GM20431 (cell line): ENCODE data around the gene MKX.

Source experiments
- in situ Hi-C: fragments of 300-500 bp; cut with MseI, MboI; formaldehyde crosslinking; loops from one replicate; pipeline ENCODE4 v1.15.0; 2020; ENCODE audit warnings: low sequenced_read_pairs; ENCODE audit not compliant: unreplicated experiment

Gene MKX, protein sequence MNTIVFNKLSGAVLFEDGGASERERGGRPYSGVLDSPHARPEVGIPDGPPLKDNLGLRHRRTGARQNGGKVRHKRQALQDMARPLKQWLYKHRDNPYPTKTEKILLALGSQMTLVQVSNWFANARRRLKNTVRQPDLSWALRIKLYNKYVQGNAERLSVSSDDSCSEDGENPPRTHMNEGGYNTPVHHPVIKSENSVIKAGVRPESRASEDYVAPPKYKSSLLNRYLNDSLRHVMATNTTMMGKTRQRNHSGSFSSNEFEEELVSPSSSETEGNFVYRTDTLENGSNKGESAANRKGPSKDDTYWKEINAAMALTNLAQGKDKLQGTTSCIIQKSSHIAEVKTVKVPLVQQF

DNA sequence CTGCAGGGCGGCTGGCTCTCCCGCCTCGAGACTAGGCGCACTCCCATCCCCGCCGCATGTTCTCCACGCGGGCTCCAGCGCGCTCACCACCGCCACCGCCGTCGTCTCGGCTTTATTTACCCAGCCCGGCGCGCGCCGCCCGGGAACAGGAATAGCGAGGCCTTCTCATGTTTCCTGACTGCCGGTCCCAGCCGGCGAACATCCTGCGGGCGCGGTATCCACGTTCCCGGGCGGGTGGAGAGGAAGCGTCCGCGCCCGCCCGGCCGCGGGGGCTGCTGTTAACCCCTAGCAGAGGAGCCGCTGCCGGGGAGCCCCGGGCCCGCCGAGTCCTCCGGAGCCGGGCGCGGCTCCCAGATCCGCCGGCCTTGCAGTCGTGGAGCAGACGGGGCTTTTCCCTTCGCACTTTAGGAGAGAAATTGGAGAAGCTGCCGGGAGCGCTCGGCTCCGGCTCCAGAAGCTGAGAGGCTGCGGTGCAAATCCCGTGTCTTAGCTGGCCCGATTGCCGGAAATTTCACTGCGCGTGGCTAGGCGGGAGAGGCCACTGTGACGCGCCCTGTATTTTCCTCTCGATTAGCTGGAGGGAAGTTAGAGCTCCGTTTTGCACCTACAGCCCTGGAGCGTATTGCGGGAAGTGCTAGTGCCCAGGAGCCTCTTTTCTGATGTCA, at the start of gene MKX:
TSS of gene MKX (minus strand) at position 88 of the 665 bp plus-strand sequence. CDS start 2,404 bp downstream, outside the sequence.
- in situ Hi-C loops = no loop called here

DNA sequence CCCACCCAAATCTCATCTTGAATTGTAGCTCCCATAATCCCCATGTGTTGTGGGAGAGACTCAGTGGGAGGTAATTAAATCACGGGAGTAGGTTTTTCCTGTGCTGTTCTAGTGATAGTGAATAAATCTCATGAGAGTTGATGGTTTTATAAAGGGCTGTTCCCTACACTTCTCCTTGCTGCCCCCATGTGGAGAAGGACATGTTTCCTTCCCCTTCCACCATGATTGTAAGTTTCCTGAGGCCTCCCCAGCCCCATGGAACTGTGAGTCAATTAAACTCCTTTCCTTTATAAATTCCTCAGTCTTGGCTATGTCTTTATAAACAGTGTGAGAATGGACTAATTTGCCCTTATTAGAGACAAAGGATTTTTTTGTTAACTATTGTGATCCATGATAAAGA, 48.5 kb upstream of the MKX start:
- in situ Hi-C loops = no loop called here

DNA sequence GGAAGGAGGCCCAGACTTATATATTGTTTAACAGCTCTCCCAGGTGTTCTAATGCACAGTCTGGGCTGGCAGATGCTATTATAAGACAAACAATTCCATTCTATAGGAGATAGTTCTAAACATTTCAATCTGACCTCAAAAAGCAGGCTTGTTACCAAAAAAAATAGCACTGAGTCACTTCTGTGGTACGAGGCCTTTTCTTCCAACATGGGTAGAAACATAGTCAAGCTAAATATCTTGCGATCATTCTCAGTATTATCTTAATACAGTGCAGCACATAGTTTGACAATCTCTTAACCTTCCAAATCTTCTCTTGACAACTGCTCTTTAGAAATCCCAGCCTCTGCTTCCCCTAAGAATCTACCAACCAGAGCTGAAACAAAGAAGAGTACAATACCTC, 46.6 kb upstream of the MKX start:
- in situ Hi-C loops = no loop called here

DNA sequence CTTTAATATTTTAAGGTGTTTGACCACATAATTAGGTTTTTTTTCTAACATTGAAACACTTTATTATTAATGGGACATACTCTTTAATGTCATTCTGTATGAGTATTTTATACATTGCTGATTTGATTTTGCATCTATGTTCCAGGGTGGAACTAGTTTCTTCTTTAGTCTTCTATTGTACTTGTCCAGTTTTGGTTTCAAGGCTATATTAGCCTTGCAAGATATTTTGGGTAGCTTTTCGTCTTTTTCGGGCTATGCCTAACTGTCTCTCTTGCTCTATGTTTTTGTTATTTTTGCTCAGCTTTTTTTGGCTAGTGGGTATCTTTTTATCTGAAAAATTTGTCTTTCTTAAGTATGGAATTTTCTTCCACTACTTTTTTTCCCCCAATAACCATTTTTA, 38.7 kb upstream of the MKX start:
- in situ Hi-C loops = no loop called here

DNA sequence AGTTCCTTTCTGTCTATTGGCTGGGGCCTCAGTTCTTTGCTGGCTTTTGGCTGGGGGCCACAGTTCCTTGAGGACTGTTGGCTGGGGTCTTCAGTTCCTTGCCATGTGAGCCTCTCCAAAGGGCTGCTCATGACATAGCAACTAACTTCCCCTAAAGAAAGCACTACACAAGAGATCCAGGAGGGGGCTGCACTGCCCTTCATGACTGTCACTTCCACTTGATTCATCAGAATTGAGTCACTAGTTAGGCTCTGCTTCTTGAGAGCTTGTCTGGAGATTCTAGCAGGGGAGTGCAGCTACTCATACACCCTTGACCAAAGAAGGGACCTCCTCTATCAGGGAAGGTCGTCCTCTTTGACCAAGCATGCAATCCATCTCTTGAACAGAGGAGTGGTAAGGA, 38.0 kb upstream of the MKX start:
- in situ Hi-C loops = no loop called here

DNA sequence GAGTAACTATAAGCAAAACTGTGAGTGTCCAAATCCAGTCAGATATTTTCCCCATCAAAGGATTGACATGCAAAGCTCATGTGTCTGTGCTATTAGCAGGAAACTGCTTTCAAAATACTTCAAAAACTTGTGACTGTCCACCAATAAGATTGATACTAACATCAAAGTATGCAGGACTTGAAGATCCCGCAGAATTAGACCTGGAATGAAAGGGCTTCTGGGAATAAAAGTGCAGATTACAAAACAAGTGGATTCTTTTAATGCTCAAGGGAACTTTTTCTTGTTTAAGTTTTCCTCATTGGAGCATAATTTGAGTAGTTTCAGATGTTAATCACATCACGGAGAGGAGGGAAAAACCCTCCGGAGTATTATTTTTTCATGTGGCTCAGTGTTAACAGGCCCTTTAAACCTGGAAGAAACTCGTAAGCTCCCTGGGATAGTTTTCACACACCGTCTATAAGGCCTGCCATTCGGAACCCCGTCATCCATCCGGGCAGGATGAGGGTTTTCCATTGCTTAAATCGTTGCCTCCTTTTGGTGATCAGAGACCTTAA, 33.9 kb upstream of the MKX start:
- in situ Hi-C loops = no loop called here

DNA sequence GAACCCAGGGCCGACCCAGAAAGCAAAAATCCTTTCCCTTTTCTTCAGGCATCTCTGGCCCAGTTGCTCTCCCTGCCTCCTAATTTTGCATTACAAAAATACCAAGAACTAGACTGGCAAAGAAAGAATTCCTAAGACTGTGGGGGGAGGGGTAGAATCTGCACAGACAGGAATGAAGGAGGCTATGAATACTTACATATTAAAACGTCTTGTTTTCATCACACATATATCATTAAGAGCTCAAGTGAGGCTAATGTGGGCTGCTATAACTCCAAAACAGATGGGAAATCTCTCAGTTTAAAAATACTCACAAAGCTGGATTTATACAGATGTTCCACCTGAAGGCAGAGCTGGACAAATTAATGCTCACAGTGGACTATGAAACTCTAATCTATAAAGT, 29.2 kb upstream of the MKX start:
- in situ Hi-C loops = no loop called here

DNA sequence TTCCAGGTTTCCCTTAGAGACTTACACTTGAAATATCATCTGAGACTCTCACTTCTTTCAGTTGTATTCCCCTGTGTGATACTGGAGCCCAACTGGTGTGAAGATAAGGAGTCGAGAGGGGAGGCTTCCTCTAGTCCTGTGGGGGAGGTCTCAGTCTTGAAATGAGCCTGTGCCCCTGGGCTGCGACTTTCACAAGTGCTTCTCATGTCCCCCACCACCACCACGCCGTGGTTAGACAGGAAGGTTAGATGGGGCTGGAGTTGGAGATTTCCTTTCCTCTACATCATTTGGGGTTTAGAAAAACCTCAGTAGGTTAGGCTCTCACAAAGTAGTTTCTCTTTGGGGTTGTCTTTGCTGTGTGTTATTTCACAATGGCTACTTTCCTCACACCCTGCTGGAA, 25.6 kb upstream of the MKX start:
- in situ Hi-C loops = no loop called here

DNA sequence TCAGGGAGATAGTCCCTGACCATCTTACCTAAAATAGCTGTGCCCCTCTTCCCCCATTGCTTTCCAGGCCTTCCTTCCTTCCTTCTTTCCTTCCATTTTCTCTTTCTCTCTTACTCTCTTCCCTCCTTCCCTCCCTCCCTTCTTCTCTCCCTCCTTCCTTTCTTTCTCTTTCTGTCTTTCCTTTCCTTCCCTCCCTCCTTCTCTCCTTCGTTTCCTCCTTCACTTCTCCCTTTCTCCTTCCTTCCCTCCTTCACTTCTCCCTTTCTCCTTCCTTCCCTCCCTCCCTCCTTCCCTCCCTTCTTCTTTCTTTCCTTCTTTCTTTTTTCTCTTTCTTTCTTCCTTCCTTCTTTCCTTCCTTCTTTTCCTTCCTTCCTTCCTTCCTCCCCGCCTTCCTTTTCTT, 24.6 kb upstream of the MKX start:
- in situ Hi-C loops = no loop called here

DNA sequence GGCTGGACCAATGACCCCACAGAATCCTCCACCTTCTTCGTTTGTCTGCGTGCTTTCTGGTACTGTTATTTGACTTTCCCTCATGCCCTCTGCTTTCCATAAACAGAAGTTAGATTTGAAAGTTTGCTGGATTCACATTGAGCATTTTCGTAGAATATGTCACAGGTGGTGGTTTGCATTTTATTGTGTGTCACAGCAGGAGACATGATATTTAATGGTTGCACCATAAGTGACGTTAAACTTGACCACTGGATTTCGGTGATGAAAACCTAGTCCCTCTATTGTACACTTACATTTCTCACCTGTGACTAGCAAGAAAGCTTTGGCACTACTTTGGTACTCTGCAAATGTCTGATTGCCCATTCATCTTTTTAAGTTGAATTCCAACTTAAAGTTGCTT, 15.2 kb upstream of the MKX start:
- in situ Hi-C loops = no loop called here

DNA sequence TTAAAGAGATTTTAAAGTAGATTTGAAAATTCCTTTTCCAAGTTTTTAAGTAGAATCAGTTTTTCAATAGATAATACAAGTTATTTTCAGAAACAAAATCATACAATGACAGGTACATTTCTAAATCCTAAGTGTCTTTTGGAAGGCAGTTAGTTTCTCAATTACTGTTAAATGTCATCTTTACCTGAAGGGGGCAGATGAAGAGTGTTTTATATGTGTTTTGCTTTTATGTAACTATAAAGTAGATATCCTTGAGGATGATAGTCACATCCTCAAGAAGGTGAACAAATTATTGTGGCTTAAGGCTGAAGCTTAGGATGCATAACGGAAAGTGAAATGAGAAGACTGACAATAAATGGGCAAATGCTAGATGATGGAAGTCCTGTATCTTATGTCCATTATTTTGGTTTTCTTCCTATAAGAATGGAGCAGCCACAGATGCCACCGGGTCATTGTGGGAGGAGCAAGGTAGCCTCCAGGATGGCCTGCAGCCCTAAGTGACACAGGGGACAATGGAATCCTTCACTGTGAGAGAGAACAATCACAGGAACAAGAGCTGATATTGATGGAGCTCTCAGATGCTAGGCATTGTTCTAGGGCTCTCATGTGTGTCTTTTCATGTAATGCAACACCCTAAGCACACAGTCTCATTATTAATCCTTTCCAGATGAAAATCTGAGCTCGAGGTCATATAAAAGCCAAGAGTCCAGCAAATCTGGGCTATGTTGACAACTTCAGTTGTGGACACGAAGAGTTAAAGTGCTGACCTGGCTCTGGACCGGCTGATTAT, 14.1 kb upstream of the MKX start:
- in situ Hi-C loops = no loop called here

DNA sequence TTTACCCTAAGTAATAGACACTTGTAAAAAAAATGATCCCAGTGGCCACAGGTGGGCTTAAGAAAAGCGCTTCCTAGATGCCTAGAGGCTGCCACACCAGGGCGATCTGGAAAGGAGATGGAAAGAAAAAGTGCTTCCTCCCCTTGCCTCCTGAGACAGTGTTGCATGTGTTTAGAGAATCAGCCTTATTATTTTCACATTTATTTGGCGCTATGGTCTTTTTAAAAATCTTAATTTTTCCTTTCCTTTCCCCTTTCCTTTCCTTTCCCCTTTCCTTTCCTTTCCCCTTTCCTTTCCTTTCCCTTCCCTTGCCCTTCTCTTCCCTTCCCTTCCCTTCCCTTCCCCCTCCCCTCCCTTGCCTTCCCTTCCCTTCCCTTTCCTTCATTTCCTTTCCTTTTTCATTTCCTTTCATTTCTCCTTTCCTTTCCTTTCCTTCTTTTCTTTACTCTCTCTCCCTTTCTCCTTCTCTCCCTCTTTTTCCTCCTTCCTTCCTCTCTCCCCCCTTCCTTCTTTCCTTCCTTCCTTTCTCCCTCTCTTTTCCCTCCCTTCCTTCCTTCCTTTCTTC, 7.1 kb upstream of the MKX start:
- in situ Hi-C loops = no loop called here

DNA sequence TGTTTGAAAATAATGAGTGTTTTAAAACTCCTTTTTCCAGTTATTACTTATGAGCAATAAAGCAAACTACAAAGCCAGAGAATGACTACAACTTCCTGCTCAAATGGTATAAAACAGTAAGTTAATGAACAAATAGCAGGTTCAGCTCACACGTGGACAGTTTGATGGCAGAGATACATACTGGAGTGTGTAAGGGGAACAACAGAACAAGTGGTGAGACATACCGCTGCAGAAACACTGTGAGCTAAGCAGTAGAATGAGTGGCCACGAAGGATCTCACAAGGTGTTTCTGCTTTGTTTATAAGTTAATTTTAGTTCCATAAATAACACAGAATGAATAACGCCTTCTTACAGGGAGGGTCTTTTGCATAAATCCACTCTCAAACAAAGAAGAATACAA, 3.0 kb upstream of the MKX start:
- in situ Hi-C loops = no loop called here

DNA sequence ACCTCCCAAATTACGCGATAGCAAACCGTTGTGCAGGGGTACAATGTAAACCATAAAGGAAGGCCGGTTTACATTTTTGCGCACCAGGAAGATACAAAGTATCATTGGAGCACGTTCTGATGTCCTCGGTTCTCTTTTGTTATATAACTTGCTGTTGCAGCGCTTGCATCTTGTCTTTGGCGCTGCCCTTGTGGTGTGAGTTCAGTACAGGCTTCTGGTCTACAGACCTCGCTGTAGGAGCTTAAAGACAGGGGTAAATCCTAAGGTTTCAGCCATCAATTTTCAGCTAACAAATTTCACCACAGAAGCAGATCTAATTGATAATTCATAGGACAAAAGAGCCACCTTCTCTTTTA, 1.5 kb upstream of the MKX start:
- in situ Hi-C loops = no loop called here

DNA sequence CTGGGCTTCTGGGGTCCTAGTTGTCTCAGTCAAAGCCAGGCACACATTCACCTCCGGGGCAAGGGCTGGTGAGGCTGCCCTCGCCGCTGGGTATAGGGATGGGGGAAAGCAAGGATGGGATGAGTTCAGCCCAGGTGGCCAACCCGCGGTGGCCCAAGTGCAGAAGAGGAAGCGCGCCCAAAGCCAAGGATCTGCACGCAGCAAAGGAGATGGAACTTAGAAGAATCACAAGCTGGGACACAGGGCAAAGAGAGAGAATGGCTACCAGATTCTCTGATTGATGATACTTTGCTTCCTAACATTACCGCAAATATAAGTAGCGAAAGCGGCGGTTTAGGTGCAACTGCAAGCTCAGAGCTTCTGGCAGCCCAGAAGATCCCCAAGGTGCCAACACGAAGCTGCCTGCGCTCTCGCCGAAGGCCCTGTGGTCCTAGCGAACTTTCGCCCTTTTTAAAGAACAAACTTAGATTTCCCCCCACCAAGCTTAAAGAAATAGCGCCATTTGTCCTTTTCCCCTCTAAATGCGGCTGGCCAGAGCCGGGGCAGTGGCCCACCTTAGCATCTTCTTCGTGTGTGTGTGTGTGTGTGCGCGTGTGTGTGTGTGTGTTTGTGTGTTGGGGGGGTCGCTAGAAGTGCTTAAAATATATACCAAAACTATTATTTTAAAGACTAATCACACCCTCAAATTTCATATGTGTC, 927 bp upstream of the MKX start:
- in situ Hi-C loops = no loop called here

DNA sequence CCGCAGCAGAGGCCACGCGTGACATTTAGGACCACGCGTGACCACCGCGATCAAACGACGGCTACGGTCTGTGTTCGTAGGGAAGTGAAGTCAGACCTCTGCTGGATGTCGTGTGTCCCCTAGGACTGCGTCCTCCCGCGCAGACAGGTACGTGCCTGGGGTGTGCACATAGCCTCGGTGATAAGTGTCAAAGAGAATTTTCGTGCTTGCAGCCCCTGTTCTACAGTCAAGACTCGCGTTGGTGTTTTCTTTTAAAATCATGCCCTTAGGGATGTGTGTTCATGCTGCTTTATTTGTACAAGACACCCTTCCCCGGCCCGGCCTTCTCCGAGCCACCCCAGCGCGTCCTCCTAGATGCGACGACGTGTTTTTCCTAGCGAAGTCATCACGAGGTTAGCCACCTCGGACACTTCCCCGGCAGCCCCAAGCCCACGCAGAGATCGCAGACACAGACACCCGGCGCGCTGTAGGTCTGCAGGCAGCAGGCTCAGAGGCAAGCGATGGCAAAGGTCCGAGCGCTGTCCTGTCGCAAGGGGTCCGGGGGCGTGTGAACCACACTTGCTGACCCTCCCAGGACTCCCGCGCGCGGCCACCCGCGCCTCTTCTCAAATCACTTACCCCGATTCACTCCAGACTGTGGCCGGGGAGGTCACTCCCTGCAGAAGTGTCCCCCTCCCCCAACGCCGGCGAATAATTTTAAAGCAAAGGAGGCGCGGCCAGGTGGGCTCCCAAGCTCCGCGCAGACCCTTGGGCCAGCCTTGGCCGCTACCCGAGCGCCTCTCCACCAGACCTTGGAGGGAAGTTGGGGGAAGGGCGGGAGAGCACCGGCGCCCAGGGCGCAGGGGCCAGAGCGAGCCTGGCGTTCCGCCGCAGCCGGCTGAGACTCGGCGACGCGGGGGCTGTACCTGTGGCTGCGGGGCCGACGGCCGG, 552 bp downstream of the MKX start:
- in situ Hi-C loops = no loop called here

DNA sequence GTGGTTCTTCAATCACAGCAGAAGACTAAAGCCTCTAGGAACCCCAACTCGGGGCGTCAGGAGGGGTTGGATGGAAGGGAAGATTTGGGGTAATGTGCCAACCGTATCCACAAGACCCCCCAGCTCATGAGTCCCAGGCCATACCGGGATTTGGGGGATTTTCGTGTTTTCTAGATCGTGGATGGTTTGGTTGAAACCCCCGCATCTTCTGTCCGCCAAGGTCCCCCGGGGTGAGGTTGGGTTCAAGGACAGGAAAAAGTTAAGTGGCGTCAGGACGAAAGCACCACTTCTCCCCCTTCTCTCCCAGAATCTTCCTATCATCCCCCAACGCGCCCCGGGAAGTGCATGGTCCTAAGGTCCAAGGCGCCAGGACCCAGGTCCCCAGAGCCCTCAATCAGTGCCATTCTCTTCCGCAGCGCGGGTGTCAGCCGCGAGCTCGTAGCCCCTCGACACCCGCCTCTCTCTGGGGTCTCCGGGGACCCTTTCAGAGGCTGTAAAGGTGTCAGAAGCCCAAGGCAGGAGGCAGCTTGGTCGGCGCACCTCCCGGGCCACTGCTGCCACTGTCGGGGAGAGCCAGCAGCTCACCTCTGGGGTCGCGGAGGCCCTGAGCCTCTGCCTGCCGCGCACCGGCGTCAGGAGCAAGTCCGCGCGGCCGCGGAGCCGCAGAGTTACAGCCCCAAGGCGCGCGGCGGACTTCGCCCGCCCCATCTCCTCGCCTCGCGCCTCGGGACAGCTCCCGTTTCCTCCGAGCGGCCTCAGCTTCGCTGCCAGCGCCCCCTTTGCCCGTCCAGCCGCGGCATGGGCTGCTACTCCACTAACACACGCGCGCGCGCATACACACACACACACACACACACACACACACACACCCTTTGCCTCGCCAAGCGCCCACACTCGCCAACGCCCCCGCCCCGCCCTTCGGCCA, 1.5 kb downstream of the MKX start:
- in situ Hi-C loops = no loop called here
